Measurements from ENCODE around the gene AIFM3. TPM values are rescaled to one million over a fixed set of nuclear protein-coding genes. Genes with fewer than 3 reads are reported as not detected.

The AIFM3 gene
- total and polyA plus RNA-seq, 2 experiments from 2014 or later, result 0.65 TPM; not detected in 1

GRCh38 chr22:21028277-21029251, 61.5 kb downstream of the AIFM3 start:
- TF ChIP-seq EZH2 (IDR thresholded peaks at IDR 0.05; ENCODE audit: insufficient read depth, poor library complexity, severe bottlenecking) (no peak), EZH2phosphoT487 (IDR thresholded peaks at IDR 0.05; ENCODE audit: insufficient read depth, low read depth) (no peak)
- Histone ChIP-seq H3K79me2 (ENCODE audit: insufficient read depth) (no peaks in the 10 kb centered on the region), H3K9me3 (ENCODE audit: low read depth) (no peaks in the 10 kb centered on the region), H2AFZ (no peak overlapping the region), H3K27ac (no peak overlapping the region), H3F3A (ENCODE audit: insufficient read depth) (no peaks in the 10 kb centered on the region), H4K20me1 (ENCODE audit: insufficient read depth) (no peaks in the 10 kb centered on the region), H3K9ac (no peak overlapping the region), H3K4me1 (ENCODE audit: insufficient read depth) (no peaks in the 10 kb centered on the region), H3K36me3 (ENCODE audit: low read depth) (no peaks in the 10 kb centered on the region), H3K4me3 (no peak overlapping the region), H3K4me2 (ENCODE audit: unreplicated experiment) (no peak overlapping the region), H3K9me2 (ENCODE audit: insufficient read depth) (no peaks in the 10 kb centered on the region), H3K27me3 (replicated peaks; ENCODE audit: insufficient read depth) (0 out of 2 replicates have a peak, but pooled peaks cover 6% of the 10 kb centered on the region)
- no peak for DNase-seq
- 79 to 81% methylated on average over 13 of the region's 13 CpGs for WGBS, 2 experiments (ENCODE audit: low coverage in 1 of 2, low lambda C conversion rate in 2 of 2, missing lambda C conversion rate in 2 of 2)
- in situ Hi-C loops (cut with MboI), result no loop called here

DNA sequence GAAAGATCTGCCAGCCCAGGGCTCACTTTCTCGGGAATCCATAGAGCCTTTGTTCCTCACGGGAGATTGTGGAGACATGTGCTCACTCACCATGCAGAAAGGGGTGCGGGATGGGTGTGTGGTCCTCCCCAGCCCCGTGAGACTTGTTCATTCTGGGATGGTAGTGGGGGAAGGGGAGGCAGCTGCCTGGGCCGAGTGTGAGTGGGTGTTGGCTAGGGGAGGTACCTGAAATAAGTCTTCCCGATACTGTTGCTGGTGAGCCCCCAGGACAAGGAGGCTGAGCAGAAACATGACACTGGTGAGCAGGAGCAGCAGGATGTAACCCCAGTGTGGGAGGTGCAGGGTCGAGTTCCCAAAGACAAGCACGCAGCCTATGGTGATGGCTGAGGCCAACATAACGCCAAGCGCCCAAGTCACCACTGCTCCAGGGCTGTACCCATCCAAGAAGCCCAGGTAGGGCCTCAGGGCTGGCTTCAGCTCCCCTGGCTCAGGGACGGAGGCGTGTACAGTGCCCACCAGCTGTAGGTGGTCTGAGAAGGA, 62.5 kb downstream of the AIFM3 start:
- TF ChIP-seq EZH2phosphoT487 (IDR thresholded peaks at IDR 0.05; ENCODE audit: insufficient read depth, low read depth) (no peak), EZH2 (IDR thresholded peaks at IDR 0.05; ENCODE audit: insufficient read depth, poor library complexity, severe bottlenecking) (no peak)
- Histone ChIP-seq H3K4me1 (ENCODE audit: insufficient read depth) (no peaks in the 10 kb centered on the region), H2AFZ (no peak overlapping the region), H3K9ac (no peak overlapping the region), H3K9me3 (ENCODE audit: low read depth) (no peaks in the 10 kb centered on the region), H4K20me1 (ENCODE audit: insufficient read depth) (no peaks in the 10 kb centered on the region), H3K9me2 (ENCODE audit: insufficient read depth) (no peaks in the 10 kb centered on the region), H3F3A (ENCODE audit: insufficient read depth) (no peaks in the 10 kb centered on the region), H3K27ac (no peak overlapping the region), H3K4me2 (ENCODE audit: unreplicated experiment) (no peak overlapping the region), H3K4me3 (no peak overlapping the region), H3K36me3 (ENCODE audit: low read depth) (no peaks in the 10 kb centered on the region), H3K79me2 (ENCODE audit: insufficient read depth) (no peaks in the 10 kb centered on the region), H3K27me3 (replicated peaks; ENCODE audit: insufficient read depth) (0 out of 2 replicates have a peak, but pooled peaks cover 6% of the 10 kb centered on the region)
- in situ Hi-C loops (cut with MboI), result no loop called here
- WGBS, 2 experiments (ENCODE audit: low coverage in 1 of 2, low lambda C conversion rate in 2 of 2, missing lambda C conversion rate in 2 of 2), result 51 to 56% methylated on average over 11 to 12 of the region's 12 CpGs
- no peak for DNase-seq

DNA sequence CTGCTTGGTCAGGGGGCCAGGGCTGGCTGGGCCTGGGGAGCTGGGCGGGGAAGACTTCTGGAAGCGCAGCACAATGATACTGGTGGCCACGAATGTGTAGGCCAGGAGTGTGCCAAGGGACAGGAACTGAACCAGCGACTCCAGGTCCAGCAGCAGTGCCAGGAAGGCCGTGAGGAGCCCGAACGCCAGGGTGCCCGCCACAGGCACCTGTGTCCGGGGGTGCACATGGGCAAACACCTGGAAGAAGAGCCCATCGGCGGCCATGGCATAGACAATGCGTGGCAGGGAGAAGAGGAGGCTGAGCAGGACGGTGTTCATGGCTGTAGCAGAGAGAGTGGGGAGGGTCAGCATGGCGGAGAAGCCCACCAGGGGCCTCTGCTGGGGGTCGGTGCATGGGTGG, 63.0 kb downstream of the AIFM3 start:
- WGBS, 2 experiments (ENCODE audit: low coverage in 1 of 2, low lambda C conversion rate in 2 of 2, missing lambda C conversion rate in 2 of 2), result 81 to 82% methylated on average over 14 to 15 of the region's 15 CpGs
- no peak overlapping the region for H3K4me3 ChIP-seq

More for the DNA sequence above, 63.0 kb downstream of the AIFM3 start:
- Histone ChIP-seq H3K36me3 (ENCODE audit: low read depth) (no peaks in the 10 kb centered on the region), H3K79me2 (ENCODE audit: insufficient read depth) (no peaks in the 10 kb centered on the region), H4K20me1 (ENCODE audit: insufficient read depth) (no peaks in the 10 kb centered on the region), H3K9ac (no peak overlapping the region), H3K27me3 (replicated peaks; ENCODE audit: insufficient read depth) (0 out of 2 replicates have a peak, but pooled peaks cover 6% of the 10 kb centered on the region), H3K4me1 (ENCODE audit: insufficient read depth) (no peaks in the 10 kb centered on the region), H3K27ac (no peak overlapping the region), H3K4me2 (ENCODE audit: unreplicated experiment) (no peak overlapping the region), H3K9me2 (ENCODE audit: insufficient read depth) (no peaks in the 10 kb centered on the region), H2AFZ (no peak overlapping the region), H3K9me3 (ENCODE audit: low read depth) (no peaks in the 10 kb centered on the region), H3F3A (ENCODE audit: insufficient read depth) (no peaks in the 10 kb centered on the region)
- in situ Hi-C loops (cut with MboI), result no loop called here
- DNase-seq, result no peak
- TF ChIP-seq EZH2phosphoT487 (IDR thresholded peaks at IDR 0.05; ENCODE audit: insufficient read depth, low read depth) (no peak), EZH2 (IDR thresholded peaks at IDR 0.05; ENCODE audit: insufficient read depth, poor library complexity, severe bottlenecking) (no peak)

Other genes starting within 250 kb of the AIFM3 start
- not detected in 2 replicates for gene SERPIND1, start 193.1 kb upstream of the AIFM3 start, total RNA-seq (2014; rRNA removed; shearing (Covaris generic))
- gene SERPIND1, start 193.1 kb upstream of the AIFM3 start, polyA plus RNA-seq (2016; fragmentation: Nextera tagmentation; extraction: Ambion mirVana), result 0.13 and 0.26 TPM in 2 replicates
- gene PI4KA, start 108.4 kb upstream of the AIFM3 start, total RNA-seq (2014; rRNA removed; shearing (Covaris generic)), result 31.1 and 36.5 TPM in 2 replicates
- 29.7 and 34.5 TPM in 2 replicates for gene PI4KA, start 108.4 kb upstream of the AIFM3 start, polyA plus RNA-seq (2016; fragmentation: Nextera tagmentation; extraction: Ambion mirVana)
- 10.4 and 13.8 TPM in 2 replicates for gene SNAP29, start 108.2 kb upstream of the AIFM3 start, total RNA-seq (2014; rRNA removed; shearing (Covaris generic))
- gene SNAP29, start 108.2 kb upstream of the AIFM3 start, polyA plus RNA-seq (2016; fragmentation: Nextera tagmentation; extraction: Ambion mirVana), result 35.8 and 40.9 TPM in 2 replicates
- 39.8 and 42.5 TPM in 2 replicates for gene CRKL, start 49.8 kb upstream of the AIFM3 start, total RNA-seq (2014; rRNA removed; shearing (Covaris generic))
- gene CRKL, start 49.8 kb upstream of the AIFM3 start, polyA plus RNA-seq (2016; fragmentation: Nextera tagmentation; extraction: Ambion mirVana), result 26.7 and 27.1 TPM in 2 replicates
- 71.5 and 80.1 TPM in 2 replicates for gene LZTR1, start 15.0 kb downstream of the AIFM3 start, total RNA-seq (2014; rRNA removed; shearing (Covaris generic))
- 26.8 and 29.7 TPM in 2 replicates for gene LZTR1, start 15.0 kb downstream of the AIFM3 start, polyA plus RNA-seq (2016; fragmentation: Nextera tagmentation; extraction: Ambion mirVana)
- 19.5 and 27.5 TPM in 2 replicates for gene THAP7, start 34.9 kb downstream of the AIFM3 start, total RNA-seq (2014; rRNA removed; shearing (Covaris generic))
- 32.5 and 34.0 TPM in 2 replicates for gene THAP7, start 34.9 kb downstream of the AIFM3 start, polyA plus RNA-seq (2016; fragmentation: Nextera tagmentation; extraction: Ambion mirVana)
- gene P2RX6, start 47.9 kb downstream of the AIFM3 start, total RNA-seq (2014; rRNA removed; shearing (Covaris generic)), result 1.6 TPM in 2 replicates
- gene P2RX6, start 47.9 kb downstream of the AIFM3 start, polyA plus RNA-seq (2016; fragmentation: Nextera tagmentation; extraction: Ambion mirVana), result 2.2 and 2.4 TPM in 2 replicates
- gene SLC7A4, start 65.3 kb downstream of the AIFM3 start, total RNA-seq (2014; rRNA removed; shearing (Covaris generic)), result not detected in 2 replicates
- 0.13 TPM in 1 of 2 replicates, not detected in the other for gene SLC7A4, start 65.3 kb downstream of the AIFM3 start, polyA plus RNA-seq (2016; fragmentation: Nextera tagmentation; extraction: Ambion mirVana)
- under 0.01 TPM in 1 of 2 replicates, not detected in the other for gene LRRC74B, start 78.7 kb downstream of the AIFM3 start, total RNA-seq (2014; rRNA removed; shearing (Covaris generic))
- not detected in 2 replicates for gene LRRC74B, start 78.7 kb downstream of the AIFM3 start, polyA plus RNA-seq (2016; fragmentation: Nextera tagmentation; extraction: Ambion mirVana)

Measured in GM23248 (cell line).